IMR-90 (cell line): ENCODE measurements around the gene MYOM1. TPM values are rescaled to one million over a fixed set of nuclear protein-coding genes. Genes with fewer than 3 reads are reported as not detected.

Experiments used
- ATAC-seq: fragments of 200-7000 bp; cut with Tn5 transposase; 2 replicates; pipeline ENCODE4 v1.9.1; 2020; ENCODE audit warnings: low read depth, mild to moderate bottlenecking, moderate library complexity
- BruUV-seq: library from RNA; stranded (reverse); fragments of 400-500 nt; replicated peaks from 2 replicates; lab custom pipeline; 2021; lab: Mats Ljungman, UMichigan
- CTCF ChIA-PET: fragments of 300-600 bp; formaldehyde crosslinking; extraction: SDS; loops from one replicate; lab custom pipeline; 2021; ENCODE audit warnings: antibody characterized with exemption; lab: Yijun Ruan, JAX
- POLR2A ChIA-PET: fragments of 300-600 bp; sonication (Branson Sonifier 250); formaldehyde crosslinking; loops from one replicate; lab custom pipeline; 2022; ENCODE audit warnings: antibody characterized with exemption; ENCODE audit not compliant: unreplicated experiment; lab: Charles Lee
- DNase-seq: peaks from one replicate; pipeline ENCODE4 v3.0.0; 2013
- H2AFZ ChIP-seq: replicated peaks from 2 replicates; pipeline ENCODE3; 2013; ENCODE audit warnings: low read length, mild to moderate bottlenecking; ENCODE audit not compliant: poor library complexity
- H2AK5ac ChIP-seq: 2 replicates; pipeline ENCODE4 v1.6.1; 2013; ENCODE audit warnings: low read depth, low read length, inconsistent platforms
- H2AK9ac ChIP-seq: replicated peaks from 2 replicates; pipeline ENCODE3; 2013; ENCODE audit warnings: mild to moderate bottlenecking, low read depth, low read length, moderate library complexity; ENCODE audit not compliant: poor library complexity
- H2BK120ac ChIP-seq: 2 replicates; pipeline ENCODE4 v1.6.1; 2013; ENCODE audit warnings: low read depth, low read length, inconsistent platforms
- H2BK15ac ChIP-seq: 3 replicates; pipeline ENCODE4 v1.6.1; 2013; ENCODE audit warnings: low read depth, low read length, inconsistent platforms
- H2BK20ac ChIP-seq: 2 replicates; pipeline ENCODE4 v1.6.1; 2013; ENCODE audit warnings: low read depth, mild to moderate bottlenecking, inconsistent platforms, low read length, moderate library complexity
- H2BK5ac ChIP-seq: 2 replicates; pipeline ENCODE4 v1.6.1; 2013; ENCODE audit warnings: mild to moderate bottlenecking, low read depth, low read length, inconsistent platforms; ENCODE audit not compliant: poor library complexity, severe bottlenecking
- H3K14ac ChIP-seq: replicated peaks from 2 replicates; pipeline ENCODE4 v1.6.1; 2013; ENCODE audit warnings: low read depth, low read length, inconsistent platforms
- H3K18ac ChIP-seq: 2 replicates; pipeline ENCODE4 v1.6.1; 2013; ENCODE audit warnings: low read depth, low read length, control low read depth
- H3K23ac ChIP-seq: 2 replicates; pipeline ENCODE4 v1.6.1; 2013; ENCODE audit warnings: low read depth, low read length, inconsistent platforms
- H3K27ac ChIP-seq: 2 replicates; pipeline ENCODE4 v1.5.1; 2013; ENCODE audit warnings: mild to moderate bottlenecking, control low read depth, low read length; ENCODE audit not compliant: insufficient read depth
- H3K27me3 ChIP-seq: 2 replicates; pipeline ENCODE4 v1.6.1; 2013; ENCODE audit warnings: low read length; ENCODE audit not compliant: control insufficient read depth, insufficient read depth
- H3K36me3 ChIP-seq: 2 replicates; pipeline ENCODE4 v1.6.1; 2013; ENCODE audit warnings: low read length, mixed read lengths; ENCODE audit not compliant: control insufficient read depth, insufficient read depth
- H3K4ac ChIP-seq: 2 replicates; pipeline ENCODE4 v1.6.1; 2013; ENCODE audit warnings: low read depth, low read length, inconsistent platforms
- H3K4me1 ChIP-seq: 2 replicates; pipeline ENCODE4 v1.6.1; 2013; ENCODE audit warnings: low read length, mixed read lengths; ENCODE audit not compliant: control insufficient read depth, insufficient read depth
- H3K4me2 ChIP-seq: 2 replicates; pipeline ENCODE4 v1.6.1; 2013; ENCODE audit warnings: low read depth, mild to moderate bottlenecking, control low read depth, low read length, moderate library complexity
- H3K4me3 ChIP-seq: 2 replicates; pipeline ENCODE4 v1.5.1; 2013; ENCODE audit warnings: low read depth, mild to moderate bottlenecking, control low read depth, low read length, moderate library complexity; ENCODE audit not compliant: insufficient read depth
- H3K56ac ChIP-seq: 2 replicates; pipeline ENCODE4 v1.6.1; 2013; ENCODE audit warnings: low read length, inconsistent platforms; ENCODE audit not compliant: insufficient read depth; ENCODE audit errors: extremely low read depth
- H3K79me1 ChIP-seq, 2 experiments: 2 replicates each; pipeline ENCODE4 v1.6.1; 2013; ENCODE audit warnings: low read length in 2 of 2, inconsistent platforms in 1 of 2, low read depth in 1 of 2
- H3K9ac ChIP-seq: 2 replicates; pipeline ENCODE4 v1.6.1; 2013; ENCODE audit warnings: low read depth, low read length, control low read depth
- H3K9me1 ChIP-seq: 2 replicates; pipeline ENCODE4 v1.6.1; 2013; ENCODE audit warnings: low read length, inconsistent platforms; ENCODE audit not compliant: insufficient read depth
- H3K9me3 ChIP-seq: 2 replicates; pipeline ENCODE4 v1.6.1; 2013; ENCODE audit warnings: low read length; ENCODE audit not compliant: control insufficient read depth, insufficient read depth
- H4K20me1 ChIP-seq: 2 replicates; pipeline ENCODE4 v1.6.1; 2013; ENCODE audit warnings: low read length, inconsistent platforms; ENCODE audit not compliant: insufficient read depth
- H4K5ac ChIP-seq: 2 replicates; pipeline ENCODE4 v1.6.1; 2013; ENCODE audit warnings: mild to moderate bottlenecking, low read depth, low read length, control low read depth
- H4K8ac ChIP-seq, 2 experiments: 2 replicates each; pipeline ENCODE4 v1.6.1; 2013; ENCODE audit warnings: low read depth in 2 of 2, low read length in 2 of 2, control low read depth in 1 of 2, inconsistent platforms in 1 of 2
- H4K91ac ChIP-seq: 2 replicates; pipeline ENCODE4 v1.6.1; 2013; ENCODE audit warnings: low read depth, low read length, inconsistent platforms; ENCODE audit not compliant: insufficient read depth
- MXI1 ChIP-seq: IDR thresholded peaks from 2 replicates; pipeline ENCODE4 v1.6.1; 2012; ENCODE audit warnings: low read depth, mild to moderate bottlenecking, low read length, moderate library complexity, borderline replicate concordance
- RFX5 ChIP-seq: IDR thresholded peaks from 2 replicates; pipeline ENCODE4 v1.8.0; 2012; ENCODE audit warnings: low read depth, mild to moderate bottlenecking, low read length, moderate library complexity
- WGBS, 2 experiments: methylation state at CpG; one replicate each; pipeline versions ENCODE4 v1.1.5 to v1.1.7; 2013; ENCODE audit warnings: missing lambda C conversion rate in 2 of 2; ENCODE audit not compliant: insufficient read length in 1 of 2; ENCODE audit errors: extremely low coverage in 2 of 2; 5-methylcytosine and 5-hydroxymethylcytosine counted together
- dilution Hi-C: fragments of 300-500 bp; cut with HindIII; formaldehyde crosslinking; loops from one replicate; pipeline ENCODE4 v1.14.3; 2018; ENCODE audit warnings: low sequenced_read_pairs; ENCODE audit not compliant: unreplicated experiment
- in situ Hi-C: fragments of 300-500 bp; cut with MboI; formaldehyde crosslinking; loops from 3 replicates; pipeline ENCODE4 v1.14.3; 2019; ENCODE audit warnings: low sequenced_read_pairs, inconsistent platforms, mixed read lengths
- intact Hi-C: fragments of 100-400 bp; cut with micrococcal nuclease; formaldehyde crosslinking; loops from 2 replicates; pipeline ENCODE4 v1.10.0; 2022
- polyA plus RNA-seq, 3 experiments: library from polyadenylated mRNA; depleted of rRNA; stranded (reverse); fragments of >200 nt; gene quantifications; 2 replicates each; pipeline ENCODE4 v1.2.3, GENCODE V29; 2012; ENCODE audit warnings: low replicate concordance in 1 of 3
- total RNA-seq: library from RNA; depleted of rRNA; stranded (reverse); fragments of >200 nt; gene quantifications from 2 replicates; pipeline ENCODE4 v1.2.3, GENCODE V29; 2012
- TF ChIP-seq, protein P1 (sequence below): fragments of 150-350 bp; IDR thresholded peaks from 2 replicates; pipeline ENCODE4 v1.6.1; 2016; ENCODE audit warnings: low read depth, mild to moderate bottlenecking, low read length, moderate library complexity, borderline replicate concordance

MYOM1 gene
- total and polyA plus RNA-seq, 2 of the 4 experiments (the other 2 are of a cell fraction), result under 0.01 to 0.10 TPM

DNA sequence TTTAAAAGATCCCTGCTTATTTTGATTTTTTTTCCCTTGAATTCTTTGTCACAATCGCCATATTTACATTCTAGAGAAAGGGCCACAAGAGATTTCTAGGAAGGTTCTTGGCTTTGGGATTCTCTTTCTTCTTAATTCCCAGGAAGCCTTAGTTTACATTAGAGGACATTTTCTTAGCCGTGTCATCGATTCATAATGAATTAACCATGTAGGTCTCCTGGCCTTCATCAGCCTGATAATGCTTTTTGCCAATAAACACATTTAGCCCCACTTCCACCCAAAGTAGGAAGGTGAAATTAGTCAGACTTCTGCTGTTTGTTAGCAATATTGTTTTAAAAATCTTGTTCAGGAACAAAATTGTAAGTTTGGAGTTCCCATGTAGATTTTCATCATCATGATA is 135.6 kb downstream of the MYOM1 start:
- Histone ChIP-seq H3K27me3 (no peaks in the 10 kb centered on the region; the same call in 1 of the 2 replicates), H4K5ac (no peak overlapping the region), H2BK5ac (no peak overlapping the region), H3K56ac (no peak overlapping the region), H3K4me3 (no peak overlapping the region), H3K9ac (no peak overlapping the region), H3K9me3 (no peaks in the 10 kb centered on the region), H2BK20ac (no peak overlapping the region), H2AK9ac (no peak overlapping the region), H3K18ac (no peak overlapping the region), H3K4me1 (peaks cover 1% of the 10 kb centered on the region; the same call in 1 of the 2 replicates), H3K9me1 (peaks cover 9% of the 10 kb centered on the region; the same call in 1 of the 2 replicates), H2BK120ac (no peak overlapping the region), H3K23ac (no peak overlapping the region), H3K36me3 (no peaks in the 10 kb centered on the region), H3K4ac (no peak overlapping the region), H4K20me1 (no peaks in the 10 kb centered on the region), H2BK15ac (no peak overlapping the region), H4K91ac (no peak overlapping the region), H3K4me2 (no peak overlapping the region; the same call in 1 of the 2 replicates), H2AK5ac (no peak overlapping the region), H3K14ac (no peak overlapping the region), H4K8ac (no peak overlapping the region), H3K27ac (no peak overlapping the region), H3K79me1 (no peaks in the 10 kb centered on the region), H2AFZ (no peak overlapping the region)
- no TSS peak for BruUV-seq
- no peak for TF ChIP-seq RFX5
- TF ChIP-seq, protein P1, sequence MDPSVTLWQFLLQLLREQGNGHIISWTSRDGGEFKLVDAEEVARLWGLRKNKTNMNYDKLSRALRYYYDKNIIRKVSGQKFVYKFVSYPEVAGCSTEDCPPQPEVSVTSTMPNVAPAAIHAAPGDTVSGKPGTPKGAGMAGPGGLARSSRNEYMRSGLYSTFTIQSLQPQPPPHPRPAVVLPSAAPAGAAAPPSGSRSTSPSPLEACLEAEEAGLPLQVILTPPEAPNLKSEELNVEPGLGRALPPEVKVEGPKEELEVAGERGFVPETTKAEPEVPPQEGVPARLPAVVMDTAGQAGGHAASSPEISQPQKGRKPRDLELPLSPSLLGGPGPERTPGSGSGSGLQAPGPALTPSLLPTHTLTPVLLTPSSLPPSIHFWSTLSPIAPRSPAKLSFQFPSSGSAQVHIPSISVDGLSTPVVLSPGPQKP, result no peak
- TF ChIP-seq MXI1, result no peak
- no CpG with 5 or more reads among the region's 3 CpGs for WGBS, 2 experiments
- DNase-seq, result no peak
- intact Hi-C loops (loop anchor here (1.0 kb wide), 1 partner anchor 10 kb away; no protein-coding TSS in a partner anchor), dilution Hi-C loops (no loop called here), in situ Hi-C loops (no loop called here)
- CTCF ChIA-PET, result interaction anchor here (0.9 kb wide), 1 partner anchor 65 kb away, joined by 3 read pairs; no protein-coding TSS in a partner anchor
- POLR2A ChIA-PET, result no interaction called here
- ATAC-seq, result no peak
